Measurements from ENCODE around the gene CAPG.

Gene CAPG

DNA sequence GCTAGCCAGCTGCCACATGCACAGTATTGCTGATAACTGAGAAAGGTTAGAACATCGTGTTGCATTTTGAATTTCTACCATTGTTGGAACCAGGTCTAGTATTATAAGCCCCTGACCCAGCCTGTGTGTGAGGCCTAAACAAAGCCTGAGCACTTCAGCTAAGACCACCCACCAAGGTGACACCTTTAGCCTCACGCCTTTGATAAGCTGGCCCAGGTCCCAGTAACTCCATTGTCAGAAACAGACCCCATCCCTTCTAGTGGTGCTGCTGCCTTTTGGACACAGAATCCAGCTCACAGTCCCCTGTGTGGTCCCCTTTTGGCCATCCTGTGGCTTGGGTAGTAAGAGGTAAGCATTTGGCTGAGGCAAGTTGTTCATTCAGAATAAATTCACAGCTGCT lies 54.0 kb downstream of the CAPG start:
- no peak for DNase-seq (ENCODE audit: low read depth in 3 of 3)

DNA sequence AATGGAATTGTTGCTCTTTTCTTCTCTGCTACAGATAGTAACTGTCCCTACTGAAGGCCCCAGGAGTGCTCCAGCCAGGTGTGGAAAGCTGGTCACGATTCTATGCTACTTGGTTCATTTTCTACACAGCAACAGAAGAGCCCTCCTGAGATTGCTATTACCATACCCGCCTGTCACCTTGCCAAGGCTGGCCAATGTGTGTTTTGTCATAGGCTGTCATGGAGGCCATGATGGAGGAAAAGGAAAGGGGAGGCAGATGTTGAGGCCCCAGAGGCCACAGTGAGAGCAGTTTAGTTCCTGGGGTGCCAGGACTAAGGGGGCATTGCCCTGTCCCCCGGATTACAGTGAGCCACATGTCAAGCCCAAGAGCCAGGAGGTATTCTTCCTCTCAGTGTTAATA lies 54.6 kb downstream of the CAPG start:
- DNase-seq (ENCODE audit: low read depth in 3 of 3), result no peak

DNA sequence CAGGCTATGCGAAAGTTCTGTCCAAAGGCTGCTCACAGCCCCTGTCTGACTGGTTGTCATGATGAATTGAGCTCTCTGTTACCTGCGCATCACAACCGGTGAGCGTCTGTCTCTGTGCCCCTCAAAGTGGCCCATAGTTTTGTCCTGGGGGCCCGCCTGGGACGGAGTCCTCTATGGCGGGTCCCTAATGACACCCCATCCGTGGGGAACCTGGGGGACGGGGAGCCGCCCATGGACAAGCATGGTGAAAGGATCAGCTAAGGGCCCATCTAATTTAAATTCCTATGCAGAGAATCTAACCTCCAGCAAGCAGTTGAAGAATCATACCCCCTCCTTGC lies 55.1 kb downstream of the CAPG start:
- no peak for DNase-seq (ENCODE audit: low read depth in 3 of 3)

DNA sequence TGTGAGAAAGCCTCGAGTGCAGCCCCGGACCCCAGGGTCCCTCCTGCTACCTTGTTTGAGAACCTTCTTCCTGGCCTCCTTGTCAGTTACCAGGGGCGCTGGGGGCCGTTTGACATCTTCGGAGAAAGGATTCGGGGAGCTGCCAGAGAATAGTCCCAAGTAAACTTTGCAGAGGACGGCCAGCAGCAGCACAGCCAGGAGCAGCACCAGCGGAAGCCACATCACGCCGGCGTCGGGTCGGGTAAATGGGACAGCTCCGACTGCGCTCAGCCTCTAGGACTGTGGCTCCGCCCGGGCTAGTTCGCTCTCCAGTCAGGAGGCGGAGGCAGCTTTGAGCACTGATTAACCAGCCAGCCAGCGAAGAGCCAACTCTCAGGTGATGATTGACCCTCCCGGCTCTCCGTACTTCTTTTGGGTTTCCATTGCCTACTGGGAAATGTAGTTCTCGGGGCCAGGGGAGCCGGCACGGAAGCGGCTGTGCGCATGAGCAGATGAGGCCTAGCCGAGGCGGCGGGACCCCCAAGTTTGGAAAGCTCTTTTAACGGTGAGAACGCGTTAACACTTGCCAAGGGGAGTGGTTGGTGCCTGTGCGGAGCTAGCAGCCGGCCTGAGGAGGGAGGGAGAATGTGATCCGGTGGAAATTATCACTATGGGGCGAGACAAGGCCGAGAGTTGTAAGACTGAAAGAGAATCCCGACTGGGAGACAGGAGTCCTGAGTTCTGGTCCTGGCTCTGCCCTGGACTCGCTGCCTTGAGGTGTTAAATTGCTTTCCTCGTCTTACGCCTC lies 55.7 kb downstream of the CAPG start, which contains the start of the genes ELMOD3 and RETSAT:
Gene ELMOD3 (plus strand): TSS at position 484 of the 787 bp plus-strand sequence. CDS start 2,430 bp downstream, outside the sequence.
Gene RETSAT (minus strand): TSS at position 243 of the 787 bp plus-strand sequence. CDS start 21 bp downstream, at position 222.
- peak; percentile 91 to 98 (median 95) for DNase-seq (ENCODE audit: low read depth in 3 of 3)

DNA sequence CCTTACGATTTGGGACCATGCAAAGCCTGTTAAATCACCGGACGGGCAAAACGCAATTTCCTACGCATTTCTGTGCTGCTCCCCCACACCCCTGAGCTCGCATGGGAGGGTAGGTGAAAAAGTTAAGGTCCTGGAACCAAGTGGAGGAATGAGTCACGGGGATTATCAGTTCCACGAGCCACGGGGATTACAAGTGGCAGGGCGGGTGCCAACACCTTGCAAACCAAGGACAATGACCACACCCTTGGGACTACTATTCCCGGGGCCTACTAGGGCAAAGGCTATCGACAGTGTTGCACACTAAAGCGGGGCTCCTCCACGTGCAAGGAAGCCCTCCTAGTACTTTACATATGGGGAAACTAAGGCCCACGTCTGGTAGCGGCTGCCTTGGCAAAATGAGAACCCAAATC lies 56.3 kb downstream of the CAPG start:
- DNase-seq (ENCODE audit: low read depth in 3 of 3), result no peak

DNA sequence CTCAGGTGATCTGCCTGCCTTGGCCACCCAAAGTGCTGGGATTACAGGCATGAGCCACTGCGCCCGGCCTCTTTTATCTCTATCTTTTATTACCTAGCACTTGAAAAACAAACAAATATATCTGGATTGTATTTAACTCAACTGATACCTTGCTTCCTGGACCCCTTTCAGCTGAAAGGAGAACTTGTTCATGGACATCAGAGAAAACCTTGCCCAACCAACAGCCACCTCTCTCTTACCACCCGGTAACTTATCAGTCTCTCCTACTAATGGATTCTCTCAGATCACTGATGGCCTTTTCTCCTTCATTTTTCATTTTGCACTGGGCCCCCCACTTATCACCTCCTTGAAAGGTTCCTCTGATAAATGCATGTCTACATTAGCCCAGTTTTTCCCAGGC lies 62.6 kb downstream of the CAPG start:
- no peak for DNase-seq (ENCODE audit: low read depth in 3 of 3)
